IPS-20b (cell line): ENCODE data around the gene NCR3LG1.

Experiments used
- H3K27ac ChIP-seq: one replicate; pipeline ENCODE4 v1.5.1; 2013; ENCODE audit warnings: low read length
- H3K27me3 ChIP-seq: 2 replicates; pipeline ENCODE4 v1.6.1; 2013; ENCODE audit warnings: mild to moderate bottlenecking, low read length, inconsistent platforms; ENCODE audit not compliant: insufficient read depth
- H3K36me3 ChIP-seq: 2 replicates; pipeline ENCODE4 v1.6.1; 2013; ENCODE audit warnings: low read depth, mild to moderate bottlenecking, inconsistent platforms, low read length, moderate library complexity; ENCODE audit not compliant: insufficient read depth
- H3K4me1 ChIP-seq: 2 replicates; pipeline ENCODE4 v1.6.1; 2013; ENCODE audit warnings: mild to moderate bottlenecking, control low read depth, inconsistent platforms, low read length, moderate library complexity; ENCODE audit not compliant: insufficient read depth
- H3K4me3 ChIP-seq: 2 replicates; pipeline ENCODE4 v1.5.1; 2013; ENCODE audit warnings: mild to moderate bottlenecking, low read length, inconsistent platforms
- H3K9ac ChIP-seq: 2 replicates; pipeline ENCODE4 v1.6.1; 2013; ENCODE audit warnings: low read depth, mild to moderate bottlenecking, inconsistent platforms, low read length, moderate library complexity
- H3K9me3 ChIP-seq: 2 replicates; pipeline ENCODE4 v1.6.1; 2013; ENCODE audit warnings: mild to moderate bottlenecking, low read depth, low read length, inconsistent platforms; ENCODE audit not compliant: insufficient read depth

Gene NCR3LG1

GRCh38 chr11:17376493-17376892 lies 24.9 kb downstream of the NCR3LG1 start:
- Histone ChIP-seq H3K27me3 (no peaks in the 10 kb centered on the region), H3K9me3 (peaks cover 41% of the 10 kb centered on the region), H3K9ac (no peak overlapping the region), H3K36me3 (no peaks in the 10 kb centered on the region), H3K27ac (no peak overlapping the region), H3K4me3 (no peak overlapping the region), H3K4me1 (no peaks in the 10 kb centered on the region)

- H3K9me3 ChIP-seq: peaks cover 20% of the 10 kb centered on the region; the same call in 1 of the 2 replicates
- H3K27ac ChIP-seq: no peak overlapping the region
- no peaks in the 10 kb centered on the region for H3K27me3 ChIP-seq
- H3K36me3 ChIP-seq: no peaks in the 10 kb centered on the region
- no peaks in the 10 kb centered on the region for H3K4me1 ChIP-seq
- no peak overlapping the region for H3K9ac ChIP-seq
- H3K4me3 ChIP-seq: no peak overlapping the region
These were observed 27.1 kb downstream of the NCR3LG1 start for GRCh38 chr11:17378655-17379054.

GRCh38 chr11:17379383-17380180 lies 28.0 kb downstream of the NCR3LG1 start:
- no peak overlapping the region for H3K27ac ChIP-seq
- no peak overlapping the region for H3K4me3 ChIP-seq
- no peak overlapping the region for H3K9ac ChIP-seq
- H3K4me1 ChIP-seq: no peaks in the 10 kb centered on the region
- no peaks in the 10 kb centered on the region for H3K36me3 ChIP-seq
- H3K9me3 ChIP-seq: peaks cover 12% of the 10 kb centered on the region; the same call in 1 of the 2 replicates
- no peaks in the 10 kb centered on the region for H3K27me3 ChIP-seq

- no peak overlapping the region for H3K9ac ChIP-seq
- H3K36me3 ChIP-seq: no peaks in the 10 kb centered on the region
- H3K27me3 ChIP-seq: no peaks in the 10 kb centered on the region
- no peak overlapping the region for H3K4me3 ChIP-seq
- no peak overlapping the region for H3K27ac ChIP-seq
- H3K9me3 ChIP-seq: peaks cover 12% of the 10 kb centered on the region; the same call in 1 of the 2 replicates
- no peaks in the 10 kb centered on the region for H3K4me1 ChIP-seq
These were observed 29.6 kb downstream of the NCR3LG1 start for GRCh38 chr11:17381156-17381555.

- H3K27me3 ChIP-seq: no peaks in the 10 kb centered on the region
- H3K4me1 ChIP-seq: no peaks in the 10 kb centered on the region
- no peak overlapping the region for H3K27ac ChIP-seq
- peaks cover 12% of the 10 kb centered on the region; the same call in 1 of the 2 replicates for H3K9me3 ChIP-seq
- no peaks in the 10 kb centered on the region for H3K36me3 ChIP-seq
- no peak overlapping the region for H3K4me3 ChIP-seq
- no peak overlapping the region for H3K9ac ChIP-seq
These were observed 30.6 kb downstream of the NCR3LG1 start for GRCh38 chr11:17382046-17382728.

GRCh38 chr11:17383461-17383860 lies 31.9 kb downstream of the NCR3LG1 start:
- no peaks in the 10 kb centered on the region; the same call in 1 of the 2 replicates for H3K27me3 ChIP-seq
- H3K4me1 ChIP-seq: no peaks in the 10 kb centered on the region
- no peak overlapping the region for H3K9ac ChIP-seq
- H3K36me3 ChIP-seq: no peaks in the 10 kb centered on the region
- H3K4me3 ChIP-seq: no peak overlapping the region
- peaks cover 7% of the 10 kb centered on the region; the same call in 1 of the 2 replicates for H3K9me3 ChIP-seq
- no peak overlapping the region for H3K27ac ChIP-seq

- Histone ChIP-seq H3K27ac (no peak overlapping the region), H3K36me3 (no peaks in the 10 kb centered on the region), H3K9me3 (peaks cover 1% of the 10 kb centered on the region; the same call in 1 of the 2 replicates), H3K27me3 (no peaks in the 10 kb centered on the region; the same call in 1 of the 2 replicates), H3K4me3 (no peak overlapping the region), H3K9ac (no peak overlapping the region), H3K4me1 (no peaks in the 10 kb centered on the region)
These were observed 32.5 kb downstream of the NCR3LG1 start for GRCh38 chr11:17384002-17384511.

- Histone ChIP-seq H3K9ac (no peak overlapping the region), H3K4me3 (no peak overlapping the region), H3K4me1 (no peaks in the 10 kb centered on the region; the same call in 1 of the 2 replicates), H3K36me3 (no peaks in the 10 kb centered on the region), H3K9me3 (no peaks in the 10 kb centered on the region), H3K27ac (no peak overlapping the region), H3K27me3 (peaks cover 3% of the 10 kb centered on the region; the same call in 1 of the 2 replicates)
These were observed 33.9 kb downstream of the NCR3LG1 start for GRCh38 chr11:17385492-17385891.

- Histone ChIP-seq H3K27me3 (peaks cover 7% of the 10 kb centered on the region; the same call in 1 of the 2 replicates), H3K4me3 (no peak overlapping the region), H3K36me3 (no peaks in the 10 kb centered on the region), H3K9ac (no peak overlapping the region), H3K9me3 (no peaks in the 10 kb centered on the region), H3K4me1 (no peaks in the 10 kb centered on the region; the same call in 1 of the 2 replicates), H3K27ac (no peak overlapping the region)
These were observed 34.3 kb downstream of the NCR3LG1 start for GRCh38 chr11:17385926-17386325.

GRCh38 chr11:17386331-17387084 lies 34.9 kb downstream of the NCR3LG1 start:
- H3K27ac ChIP-seq: no peak overlapping the region
- peaks cover 8% of the 10 kb centered on the region; the same call in 1 of the 2 replicates for H3K27me3 ChIP-seq
- H3K36me3 ChIP-seq: no peaks in the 10 kb centered on the region
- no peaks in the 10 kb centered on the region; the same call in 1 of the 2 replicates for H3K4me1 ChIP-seq
- no peaks in the 10 kb centered on the region for H3K9me3 ChIP-seq
- H3K4me3 ChIP-seq: no peak overlapping the region
- H3K9ac ChIP-seq: no peak overlapping the region

GRCh38 chr11:17387254-17387653 lies 35.7 kb downstream of the NCR3LG1 start:
- Histone ChIP-seq H3K9me3 (no peaks in the 10 kb centered on the region), H3K36me3 (no peaks in the 10 kb centered on the region), H3K27me3 (peaks cover 8% of the 10 kb centered on the region; the same call in 1 of the 2 replicates), H3K9ac (no peak overlapping the region), H3K27ac (no peak overlapping the region), H3K4me3 (no peak overlapping the region), H3K4me1 (no peaks in the 10 kb centered on the region; the same call in 1 of the 2 replicates)
